HepG2 (cell line): ENCODE measurements around the gene ADSS1. TPM values are rescaled to one million over a fixed set of nuclear protein-coding genes. Genes with fewer than 3 reads are reported as not detected.

Experiments used
- AHDC1 ChIP-seq: sonication (generic); formaldehyde crosslinking; IDR thresholded peaks from 2 replicates; pipeline ENCODE4 v1.5.1; 2020; ENCODE audit warnings: mild to moderate bottlenecking, missing genetic modification reagents, borderline replicate concordance
- ETV5 ChIP-seq: IDR thresholded peaks from 2 replicates; pipeline ENCODE4 v1.6.1; 2018; ENCODE audit warnings: missing biosample characterization, missing genetic modification reagents, inconsistent platforms, borderline replicate concordance
- HOXA7 ChIP-seq: sonication (generic); formaldehyde crosslinking; IDR thresholded peaks from 2 replicates; pipeline ENCODE4 v1.8.1; 2022; ENCODE audit warnings: mild to moderate bottlenecking, missing genetic modification reagents, moderate library complexity
- MEIS2 ChIP-seq: sonication (generic); formaldehyde crosslinking; IDR thresholded peaks from 2 replicates; pipeline ENCODE4 v1.9.0; 2021; ENCODE audit warnings: mild to moderate bottlenecking, missing genetic modification reagents
- RFXANK ChIP-seq: IDR thresholded peaks from 2 replicates; pipeline ENCODE4 v1.6.1; 2016
- SKI ChIP-seq: fragments of 450-650 bp; IDR thresholded peaks from one replicate; pipeline ENCODE4 v1.6.1; 2018; ENCODE audit warnings: mild to moderate bottlenecking; ENCODE audit not compliant: partially characterized antibody
- ZFP41 ChIP-seq: sonication (generic); formaldehyde crosslinking; IDR thresholded peaks from 2 replicates; pipeline ENCODE4 v1.4.0; 2020; ENCODE audit warnings: mild to moderate bottlenecking, missing genetic modification reagents, borderline replicate concordance
- ZNF205 ChIP-seq: IDR thresholded peaks from 2 replicates; pipeline ENCODE4 v1.6.1; 2018; ENCODE audit warnings: missing biosample characterization, missing genetic modification reagents
- ZNF224 ChIP-seq: sonication (generic); formaldehyde crosslinking; IDR thresholded peaks from 2 replicates; pipeline ENCODE4 v1.5.0; 2020; ENCODE audit warnings: mild to moderate bottlenecking, missing genetic modification reagents
- ZNF432 ChIP-seq: sonication (generic); formaldehyde crosslinking; IDR thresholded peaks from 2 replicates; pipeline ENCODE4 v1.5.0; 2020; ENCODE audit warnings: missing genetic modification reagents, mild to moderate bottlenecking, borderline replicate concordance
- ZNF557 ChIP-seq: sonication (generic); formaldehyde crosslinking; IDR thresholded peaks from 2 replicates; pipeline ENCODE4 v1.4.0; 2020; ENCODE audit warnings: missing genetic modification reagents
- polyA plus RNA-seq, 8 experiments: library from polyadenylated mRNA; depleted of rRNA in 3 of 8; stranded (reverse) in 7 of 8; unstranded in 1 of 8; fragments of >200 nt; fragmentation: Illumina TruSeq in 4 of 8; extraction: Trizol in 4 of 8; gene quantifications; 2 replicates each; pipeline versions ENCODE4 v1.2.1 to v1.2.3, GENCODE V29; 2011 to 2016; ENCODE audit warnings: low read depth in 4 of 8, missing spikeins in 1 of 8, mixed read lengths in 1 of 8; ENCODE audit not compliant: insufficient read depth in 1 of 8
- total RNA-seq, 5 experiments: library from RNA; depleted of rRNA; stranded (reverse); fragments of >200 nt; fragmentation: Illumina TruSeq; extraction: Trizol; gene quantifications; 2 replicates each; pipeline ENCODE4 v1.2.3, GENCODE V29; 2016; ENCODE audit warnings: low read depth in 1 of 5
- TF ChIP-seq, protein P1 (sequence below): sonication (generic); formaldehyde crosslinking; conservative IDR thresholded peaks from 2 replicates; pipeline ENCODE4 v1.4.0; 2020; ENCODE audit warnings: missing genetic modification reagents
- TF ChIP-seq, protein P2 (sequence below): sonication (generic); formaldehyde crosslinking; IDR thresholded peaks from 2 replicates; pipeline ENCODE4 v1.4.0; 2020; ENCODE audit warnings: missing genetic modification reagents, borderline replicate concordance
- TF ChIP-seq, protein P3 (sequence below): sonication (generic); formaldehyde crosslinking; IDR thresholded peaks from 2 replicates; pipeline ENCODE4 v1.4.0; 2020; ENCODE audit warnings: mild to moderate bottlenecking, missing genetic modification reagents

The ADSS1 gene
- total and polyA plus RNA-seq, 2 of the 13 experiments (the other 11 are each of a cell fraction or from before 2014, with no cell fraction given) = 1.0 to 36.7 TPM

GRCh38 chr14:104723651-104724406, at the start of gene ADSS1 (continued):
- no peak for TF ChIP-seq ZNF432 (CRISPR knock-in tag)
- TF ChIP-seq ZNF557 (CRISPR knock-in tag) = no peak
- no peak for TF ChIP-seq SKI
- TF ChIP-seq ZFP41 (CRISPR knock-in tag) = no peak
- TF ChIP-seq ZNF224 (CRISPR knock-in tag) = no peak
- TF ChIP-seq, protein P1, sequence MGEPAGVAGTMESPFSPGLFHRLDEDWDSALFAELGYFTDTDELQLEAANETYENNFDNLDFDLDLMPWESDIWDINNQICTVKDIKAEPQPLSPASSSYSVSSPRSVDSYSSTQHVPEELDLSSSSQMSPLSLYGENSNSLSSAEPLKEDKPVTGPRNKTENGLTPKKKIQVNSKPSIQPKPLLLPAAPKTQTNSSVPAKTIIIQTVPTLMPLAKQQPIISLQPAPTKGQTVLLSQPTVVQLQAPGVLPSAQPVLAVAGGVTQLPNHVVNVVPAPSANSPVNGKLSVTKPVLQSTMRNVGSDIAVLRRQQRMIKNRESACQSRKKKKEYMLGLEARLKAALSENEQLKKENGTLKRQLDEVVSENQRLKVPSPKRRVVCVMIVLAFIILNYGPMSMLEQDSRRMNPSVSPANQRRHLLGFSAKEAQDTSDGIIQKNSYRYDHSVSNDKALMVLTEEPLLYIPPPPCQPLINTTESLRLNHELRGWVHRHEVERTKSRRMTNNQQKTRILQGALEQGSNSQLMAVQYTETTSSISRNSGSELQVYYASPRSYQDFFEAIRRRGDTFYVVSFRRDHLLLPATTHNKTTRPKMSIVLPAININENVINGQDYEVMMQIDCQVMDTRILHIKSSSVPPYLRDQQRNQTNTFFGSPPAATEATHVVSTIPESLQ = no peak
- TF ChIP-seq MEIS2 (CRISPR knock-in tag) = no peak
- TF ChIP-seq HOXA7 (CRISPR knock-in tag) = no peak
- TF ChIP-seq, protein P2, sequence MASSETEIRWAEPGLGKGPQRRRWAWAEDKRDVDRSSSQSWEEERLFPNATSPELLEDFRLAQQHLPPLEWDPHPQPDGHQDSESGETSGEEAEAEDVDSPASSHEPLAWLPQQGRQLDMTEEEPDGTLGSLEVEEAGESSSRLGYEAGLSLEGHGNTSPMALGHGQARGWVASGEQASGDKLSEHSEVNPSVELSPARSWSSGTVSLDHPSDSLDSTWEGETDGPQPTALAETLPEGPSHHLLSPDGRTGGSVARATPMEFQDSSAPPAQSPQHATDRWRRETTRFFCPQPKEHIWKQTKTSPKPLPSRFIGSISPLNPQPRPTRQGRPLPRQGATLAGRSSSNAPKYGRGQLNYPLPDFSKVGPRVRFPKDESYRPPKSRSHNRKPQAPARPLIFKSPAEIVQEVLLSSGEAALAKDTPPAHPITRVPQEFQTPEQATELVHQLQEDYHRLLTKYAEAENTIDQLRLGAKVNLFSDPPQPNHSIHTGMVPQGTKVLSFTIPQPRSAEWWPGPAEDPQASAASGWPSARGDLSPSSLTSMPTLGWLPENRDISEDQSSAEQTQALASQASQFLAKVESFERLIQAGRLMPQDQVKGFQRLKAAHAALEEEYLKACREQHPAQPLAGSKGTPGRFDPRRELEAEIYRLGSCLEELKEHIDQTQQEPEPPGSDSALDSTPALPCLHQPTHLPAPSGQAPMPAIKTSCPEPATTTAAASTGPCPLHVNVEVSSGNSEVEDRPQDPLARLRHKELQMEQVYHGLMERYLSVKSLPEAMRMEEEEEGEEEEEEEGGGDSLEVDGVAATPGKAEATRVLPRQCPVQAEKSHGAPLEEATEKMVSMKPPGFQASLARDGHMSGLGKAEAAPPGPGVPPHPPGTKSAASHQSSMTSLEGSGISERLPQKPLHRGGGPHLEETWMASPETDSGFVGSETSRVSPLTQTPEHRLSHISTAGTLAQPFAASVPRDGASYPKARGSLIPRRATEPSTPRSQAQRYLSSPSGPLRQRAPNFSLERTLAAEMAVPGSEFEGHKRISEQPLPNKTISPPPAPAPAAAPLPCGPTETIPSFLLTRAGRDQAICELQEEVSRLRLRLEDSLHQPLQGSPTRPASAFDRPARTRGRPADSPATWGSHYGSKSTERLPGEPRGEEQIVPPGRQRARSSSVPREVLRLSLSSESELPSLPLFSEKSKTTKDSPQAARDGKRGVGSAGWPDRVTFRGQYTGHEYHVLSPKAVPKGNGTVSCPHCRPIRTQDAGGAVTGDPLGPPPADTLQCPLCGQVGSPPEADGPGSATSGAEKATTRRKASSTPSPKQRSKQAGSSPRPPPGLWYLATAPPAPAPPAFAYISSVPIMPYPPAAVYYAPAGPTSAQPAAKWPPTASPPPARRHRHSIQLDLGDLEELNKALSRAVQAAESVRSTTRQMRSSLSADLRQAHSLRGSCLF (CRISPR knock-in tag) = no peak
- no peak for TF ChIP-seq RFXANK
- TF ChIP-seq, protein P3, sequence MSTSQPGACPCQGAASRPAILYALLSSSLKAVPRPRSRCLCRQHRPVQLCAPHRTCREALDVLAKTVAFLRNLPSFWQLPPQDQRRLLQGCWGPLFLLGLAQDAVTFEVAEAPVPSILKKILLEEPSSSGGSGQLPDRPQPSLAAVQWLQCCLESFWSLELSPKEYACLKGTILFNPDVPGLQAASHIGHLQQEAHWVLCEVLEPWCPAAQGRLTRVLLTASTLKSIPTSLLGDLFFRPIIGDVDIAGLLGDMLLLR (CRISPR knock-in tag) = no peak
- TF ChIP-seq ETV5 (CRISPR knock-in tag) = no peak; the same call in 1 of the 2 replicates
- TF ChIP-seq AHDC1 (CRISPR knock-in tag) = 0 out of 2 replicates have a peak, but pooled peaks have one; percentile 27
- TF ChIP-seq ZNF205 (CRISPR knock-in tag) = 0 out of 2 replicates have a peak, but pooled peaks have one; percentile 28
